Fibroblast of lung (primary cell): ENCODE results near the gene ISM2. TPM values are rescaled to one million over a fixed set of nuclear protein-coding genes. Genes with fewer than 3 reads are reported as not detected.

Experiments used
- DNase-seq, 2 donors: peaks; one replicate each; pipeline versions ENCODE4 v3.0.0 to v3.0.0-alpha.2; 2010; ENCODE audit warnings: low read depth in 2 of 2
- H2AFZ ChIP-seq: 2 replicates; pipeline ENCODE4 v1.5.1; 2012; ENCODE audit warnings: low read length, control low read depth, inconsistent platforms
- H3K27ac ChIP-seq: 2 replicates; pipeline ENCODE4 v1.5.1; 2011; ENCODE audit warnings: low read length, control low read depth; ENCODE audit not compliant: insufficient read depth
- H3K27me3 ChIP-seq: 2 replicates; pipeline ENCODE4 v1.5.1; 2011; ENCODE audit warnings: mild to moderate bottlenecking, low read length; ENCODE audit not compliant: control insufficient read depth, insufficient read depth
- H3K36me3 ChIP-seq: 2 replicates; pipeline ENCODE4 v1.5.1; 2011; ENCODE audit warnings: low read length; ENCODE audit not compliant: control insufficient read depth, insufficient read depth
- H3K4me1 ChIP-seq: 2 replicates; pipeline ENCODE4 v1.5.1; 2011; ENCODE audit warnings: low read length; ENCODE audit not compliant: control insufficient read depth, insufficient read depth; ENCODE audit errors: extremely low read depth
- H3K4me2 ChIP-seq: 2 replicates; pipeline ENCODE4 v1.5.1; 2011; ENCODE audit warnings: low read length, control low read depth; ENCODE audit not compliant: insufficient read depth; ENCODE audit errors: extremely low read depth
- H3K4me3 ChIP-seq, 4 experiments: fragments of 200-600 bp in 1 of 4; sonication (generic) in 1 of 4; replicated peaks in 1 of 4; 2 replicates each; pipeline ENCODE4 v1.5.1; 2011 to 2016; ENCODE audit warnings: low read length in 4 of 4, low read depth in 3 of 4, mild to moderate bottlenecking in 3 of 4, control low read depth in 2 of 4, inconsistent platforms in 1 of 4, mixed read lengths in 1 of 4; ENCODE audit not compliant: insufficient read depth in 1 of 4; ENCODE audit errors: control extremely low read depth in 1 of 4
- H3K79me2 ChIP-seq: 2 replicates; pipeline ENCODE4 v1.5.1; 2012; ENCODE audit warnings: mild to moderate bottlenecking, low read length, inconsistent platforms; ENCODE audit not compliant: control insufficient read depth, insufficient read depth
- H3K9ac ChIP-seq: 2 replicates; pipeline ENCODE4 v1.5.1; 2011; ENCODE audit warnings: mild to moderate bottlenecking, low read length, control low read depth; ENCODE audit not compliant: insufficient read depth
- H3K9me3 ChIP-seq: 2 replicates; pipeline ENCODE4 v1.5.1; 2012; ENCODE audit warnings: low read depth, low read length; ENCODE audit not compliant: control insufficient read depth, insufficient read depth
- H4K20me1 ChIP-seq: 2 replicates; pipeline ENCODE4 v1.5.1; 2011; ENCODE audit warnings: low read length; ENCODE audit not compliant: control insufficient read depth, insufficient read depth; ENCODE audit errors: extremely low read depth
- CTCF ChIP-seq, 2 donors: IDR thresholded peaks in 1 of 2; conservative IDR thresholded peaks in 1 of 2; 1 replicate in 1 of 2; 2 replicates in 1 of 2; pipeline ENCODE4 v1.5.1; 2011 to 2012; ENCODE audit warnings: low read length in 2 of 2, control low read depth in 1 of 2, inconsistent platforms in 1 of 2, low read depth in 1 of 2, mild to moderate bottlenecking in 1 of 2
- EZH2 ChIP-seq: IDR thresholded peaks from 2 replicates; pipeline ENCODE4 v1.5.1; 2012; ENCODE audit warnings: low read length, control low read depth, mild to moderate bottlenecking; ENCODE audit errors: missing control alignments
- polyA plus RNA-seq, 2 donors: library from polyadenylated mRNA; depleted of rRNA in 1 of 2; stranded (reverse) in 1 of 2; unstranded in 1 of 2; fragments of >200 nt; gene quantifications; 2 replicates each; pipeline ENCODE4 v1.2.1, GENCODE V29; 2011 to 2012; ENCODE audit warnings: missing spikeins in 1 of 2
- total RNA-seq: library from RNA; depleted of rRNA; stranded (reverse); fragments of >200 nt; gene quantifications from 2 replicates; pipeline ENCODE4 v1.2.1, GENCODE V29; 2014

The ISM2 gene
- total and polyA plus RNA-seq, 2 donors (not counting 1 experiment from before 2014, with no cell fraction given) = not detected

GRCh38 chr14:77424862-77425261, 73.8 kb downstream of the ISM2 start:
- no peaks in the 10 kb centered on the region for H3K27me3 ChIP-seq
- TF ChIP-seq EZH2 = no peak
- TF ChIP-seq CTCF (conservative IDR thresholded peaks at IDR 0.05 in 1 of 2, IDR thresholded peaks at IDR 0.05 in 1 of 2; ENCODE audit: low read depth in 1 of 2, low read length in 2 of 2) = no peak
- no peak overlapping the region for H2AFZ ChIP-seq
- H3K9ac ChIP-seq = no peak overlapping the region
- H3K4me1 ChIP-seq = no peaks in the 10 kb centered on the region
- no peak for DNase-seq
- no peaks in the 10 kb centered on the region for H4K20me1 ChIP-seq
- H3K4me2 ChIP-seq = no peak overlapping the region
- no peaks in the 10 kb centered on the region for H3K9me3 ChIP-seq
- H3K79me2 ChIP-seq = no peaks in the 10 kb centered on the region
- peaks cover 11% of the 10 kb centered on the region for H3K36me3 ChIP-seq
- no peak overlapping the region for H3K4me3 ChIP-seq
- no peak overlapping the region for H3K27ac ChIP-seq

Other genes with a start within 250 kb of the ISM2 start
- gene NGB, start 227.6 kb downstream of the ISM2 start, total RNA-seq = not detected in 2 replicates
- not detected in 2 replicates for gene NGB, start 227.6 kb downstream of the ISM2 start, polyA plus RNA-seq
- 8.5 and 9.6 TPM in 2 replicates for gene POMT2, start 177.9 kb downstream of the ISM2 start, total RNA-seq
- 11.0 and 12.0 TPM in 2 replicates for gene POMT2, start 177.9 kb downstream of the ISM2 start, polyA plus RNA-seq
- gene GSTZ1, start 177.8 kb downstream of the ISM2 start, total RNA-seq = 13.7 and 20.5 TPM in 2 replicates
- 12.4 and 14.4 TPM in 2 replicates for gene GSTZ1, start 177.8 kb downstream of the ISM2 start, polyA plus RNA-seq
- 7.4 TPM in 2 replicates for gene TMED8, start 121.7 kb downstream of the ISM2 start, total RNA-seq
- 5.1 and 7.0 TPM in 2 replicates for gene TMED8, start 121.7 kb downstream of the ISM2 start, polyA plus RNA-seq
- gene SAMD15, start 121.4 kb downstream of the ISM2 start, total RNA-seq = 0.33 and 0.77 TPM in 2 replicates
- gene SAMD15, start 121.4 kb downstream of the ISM2 start, polyA plus RNA-seq = 0.69 and 1.1 TPM in 2 replicates
- gene NOXRED1, start 75.3 kb downstream of the ISM2 start, total RNA-seq = 0.26 and 0.83 TPM in 2 replicates
- 0.05 and 0.14 TPM in 2 replicates for gene NOXRED1, start 75.3 kb downstream of the ISM2 start, polyA plus RNA-seq
- 26.7 and 28.2 TPM in 2 replicates for gene VIPAS39, start 41.2 kb downstream of the ISM2 start, total RNA-seq
- gene VIPAS39, start 41.2 kb downstream of the ISM2 start, polyA plus RNA-seq = 25.4 and 28.1 TPM in 2 replicates
- gene AHSA1, start 40.7 kb downstream of the ISM2 start, total RNA-seq = 60.3 and 71.1 TPM in 2 replicates
- 187 and 189 TPM in 2 replicates for gene AHSA1, start 40.7 kb downstream of the ISM2 start, polyA plus RNA-seq
- 16.9 and 22.8 TPM in 2 replicates for gene SPTLC2, start 117.8 kb upstream of the ISM2 start, total RNA-seq
- gene SPTLC2, start 117.8 kb upstream of the ISM2 start, polyA plus RNA-seq = 23.7 and 25.9 TPM in 2 replicates
- gene ALKBH1, start 209.2 kb upstream of the ISM2 start, total RNA-seq = 11.3 and 12.1 TPM in 2 replicates
- 11.5 and 12.5 TPM in 2 replicates for gene ALKBH1, start 209.2 kb upstream of the ISM2 start, polyA plus RNA-seq
- 117 TPM in 2 replicates for gene SLIRP, start 209.3 kb upstream of the ISM2 start, total RNA-seq
- gene SLIRP, start 209.3 kb upstream of the ISM2 start, polyA plus RNA-seq = 155 and 213 TPM in 2 replicates